Activated T-cell treated with anti-CD3 and anti-CD28 coated beads for 24 hours (primary cell): ENCODE data around the gene NCLN.
"Not testable (repeated sequence)": the region's sequence is repeated elsewhere in the genome, so short reads cannot be mapped to it uniquely, and the experiment has no call there.

ENCODE experiments used
- DNase-seq: peaks from one replicate; pipeline ENCODE4 v3.0.0-alpha.2; 2020; ENCODE audit warnings: low read depth

Gene NCLN

GRCh38 chr19:3198901-3199700 is 13.4 kb downstream of the NCLN start:
- no peak for DNase-seq

GRCh38 chr19:3201072-3201700 is 15.5 kb downstream of the NCLN start:
- DNase-seq, result no peak

GRCh38 chr19:3201911-3202310 is 16.2 kb downstream of the NCLN start:
- no peak for DNase-seq

- no peak for DNase-seq
These were observed 16.6 kb downstream of the NCLN start for GRCh38 chr19:3202346-3202745.

- DNase-seq, result not testable (repeated sequence)
These were observed 17.2 kb downstream of the NCLN start for GRCh38 chr19:3202895-3203294.

- DNase-seq, result no peak
These were observed 18.3 kb downstream of the NCLN start for GRCh38 chr19:3203805-3204645.

GRCh38 chr19:3204646-3205275 is 19.0 kb downstream of the NCLN start:
- no peak for DNase-seq

- no peak for DNase-seq
These were observed 20.7 kb downstream of the NCLN start for GRCh38 chr19:3206216-3206953.

- DNase-seq, result no peak
These were observed 21.9 kb downstream of the NCLN start for GRCh38 chr19:3207461-3208242.

- DNase-seq, result no peak
These were observed 22.8 kb downstream of the NCLN start for GRCh38 chr19:3208317-3209207.

- DNase-seq, result peak; percentile 61
These were observed 24.8 kb downstream of the NCLN start for GRCh38 chr19:3210347-3211017.

- no peak for DNase-seq
These were observed 25.5 kb downstream of the NCLN start for GRCh38 chr19:3211191-3211590.

- no peak for DNase-seq
These were observed 27.4 kb downstream of the NCLN start for GRCh38 chr19:3213159-3213558.

GRCh38 chr19:3216874-3217273 is 31.1 kb downstream of the NCLN start:
- no peak for DNase-seq

GRCh38 chr19:3220576-3220975 is 34.8 kb downstream of the NCLN start:
- no peak for DNase-seq

GRCh38 chr19:3221576-3221975 is 35.8 kb downstream of the NCLN start:
- DNase-seq, result not testable (repeated sequence)

GRCh38 chr19:3222709-3223108 is 37.0 kb downstream of the NCLN start:
- no peak for DNase-seq

- peak; percentile 30 for DNase-seq
These were observed 38.8 kb downstream of the NCLN start, which contains the start of gene CELF5 for GRCh38 chr19:3224346-3225168. Gene CELF5, plus strand, starts transcription at chr19:3224661. Its CDS starts 79 bp downstream, at chr19:3224740.
